PC-9 (cell line): ENCODE data around the gene TTC7B. TPM values are rescaled to one million over a fixed set of nuclear protein-coding genes. Genes with fewer than 3 reads are reported as not detected.

Experiments
- BruUV-seq: library from RNA; stranded (reverse); fragments of 400-500 nt; replicated peaks from 2 replicates; lab custom pipeline; 2021; lab: Mats Ljungman, UMichigan
- CTCF ChIA-PET: fragments of 300-600 bp; sonication (Branson Sonifier 250); formaldehyde crosslinking; loops from one replicate; lab custom pipeline; 2022; ENCODE audit warnings: antibody characterized with exemption; lab: Charles Lee
- POLR2A ChIA-PET: fragments of 300-600 bp; sonication (Branson Sonifier 250); formaldehyde crosslinking; loops from one replicate; lab custom pipeline; 2022; ENCODE audit warnings: antibody characterized with exemption; ENCODE audit not compliant: unreplicated experiment; lab: Charles Lee
- DNase-seq, 2 experiments: peaks; one replicate each; pipeline versions ENCODE4 v3.0.0 to v3.0.0-alpha.2; 2015 to 2022; ENCODE audit warnings: mixed read lengths in 1 of 2
- H2AFZ ChIP-seq: fragments of 200-600 bp; sonication (generic); 2 replicates; pipeline ENCODE4 v1.8.1; 2017; ENCODE audit warnings: antibody characterized with exemption
- H3F3A ChIP-seq: fragments of 200-600 bp; sonication (generic); 2 replicates; pipeline ENCODE4 v1.8.1; 2017; ENCODE audit warnings: antibody characterized with exemption, mild to moderate bottlenecking, low read depth; ENCODE audit not compliant: insufficient read depth
- H3K27ac ChIP-seq: fragments of 200-600 bp; sonication (generic); 2 replicates; pipeline ENCODE4 v1.6.1; 2016; ENCODE audit warnings: mixed run types
- H3K27me3 ChIP-seq: fragments of 200-600 bp; sonication (generic); 2 replicates; pipeline ENCODE4 v1.6.1; 2016; ENCODE audit warnings: low read depth, mixed run types; ENCODE audit not compliant: insufficient read depth
- H3K36me3 ChIP-seq: fragments of 200-600 bp; sonication (generic); 2 replicates; pipeline ENCODE4 v1.6.1; 2016; ENCODE audit warnings: low read depth, mixed run types
- H3K4me1 ChIP-seq: fragments of 200-600 bp; sonication (generic); replicated peaks from 2 replicates; pipeline ENCODE4 v1.6.1; 2016; ENCODE audit warnings: mixed run types; ENCODE audit not compliant: insufficient read depth
- H3K4me2 ChIP-seq: fragments of 200-600 bp; sonication (generic); 2 replicates; pipeline ENCODE4 v1.6.1; 2017; ENCODE audit warnings: mixed run types
- H3K4me3 ChIP-seq: fragments of 200-600 bp; sonication (generic); 2 replicates; pipeline ENCODE4 v1.6.1; 2016; ENCODE audit warnings: mixed run types
- H3K79me2 ChIP-seq: fragments of 200-600 bp; sonication (generic); 2 replicates; pipeline ENCODE4 v1.6.1; 2017; ENCODE audit warnings: low read depth, mixed run types
- H3K9me2 ChIP-seq: fragments of 200-600 bp; sonication (generic); 2 replicates; pipeline ENCODE4 v1.8.1; 2017; ENCODE audit warnings: mild to moderate bottlenecking; ENCODE audit not compliant: insufficient read depth
- H3K9me3 ChIP-seq: fragments of 200-600 bp; sonication (generic); 2 replicates; pipeline ENCODE4 v1.8.1; 2016; ENCODE audit warnings: low read depth; ENCODE audit not compliant: insufficient read depth
- H4K20me1 ChIP-seq: fragments of 200-600 bp; sonication (generic); 2 replicates; pipeline ENCODE4 v1.8.1; 2017; ENCODE audit not compliant: insufficient read depth
- EZH2 ChIP-seq: fragments of 200-600 bp; sonication (generic); IDR thresholded peaks from 2 replicates; pipeline ENCODE4 v1.8.0; 2017; ENCODE audit warnings: antibody characterized with exemption, low read depth
- intact Hi-C: fragments of 100-400 bp; cut with micrococcal nuclease; formaldehyde crosslinking; loops from one replicate; pipeline ENCODE4 v1.10.0; 2022; ENCODE audit not compliant: unreplicated experiment
- total RNA-seq: library from RNA; stranded (reverse); gene quantifications from 2 replicates; pipeline ENCODE4 v1.2.3, GENCODE V29; 2021
- TF ChIP-seq, protein P1 (sequence below): fragments of 200-600 bp; sonication (generic); conservative IDR thresholded peaks from 2 replicates; pipeline ENCODE4 v1.6.1; 2017; ENCODE audit warnings: mixed run types, antibody characterized with exemption, mild to moderate bottlenecking, moderate library complexity

Gene TTC7B
- total RNA-seq, 1 experiment from 2014 or later: 6.8 TPM

DNA sequence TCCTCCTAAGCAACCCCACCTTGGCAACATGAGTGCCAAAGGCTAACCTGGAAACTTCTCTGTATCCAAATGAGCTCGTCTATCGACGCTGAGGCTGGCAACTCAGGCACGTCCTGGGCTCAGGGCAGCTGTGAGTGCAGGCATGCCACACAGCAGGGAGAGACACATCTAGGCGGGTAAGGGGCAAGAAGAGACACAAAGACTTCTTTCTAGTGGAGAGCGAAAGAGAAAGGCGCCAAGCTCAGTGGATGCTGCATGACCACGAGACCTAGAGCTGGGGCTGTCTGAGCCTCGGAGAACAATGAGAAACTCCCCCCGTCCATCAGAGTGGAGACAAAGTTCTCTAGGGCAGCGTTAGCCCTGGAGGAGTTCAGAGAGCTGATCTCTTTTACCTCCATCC, 249.0 kb downstream of the TTC7B start:
- H3K27ac ChIP-seq: no peak overlapping the region
- BruUV-seq: no TSS peak
- H3K4me1 ChIP-seq: no peaks in the 10 kb centered on the region
- no peaks in the 10 kb centered on the region for H4K20me1 ChIP-seq
- no peaks in the 10 kb centered on the region for H3K9me2 ChIP-seq
- ChIA-PET POLR2A (no interaction called here), CTCF (no interaction called here)
- no peak for DNase-seq
- no peak overlapping the region for H2AFZ ChIP-seq
- H3K9me3 ChIP-seq: no peaks in the 10 kb centered on the region
- intact Hi-C loops: no loop called here
- no peaks in the 10 kb centered on the region for H3K36me3 ChIP-seq
- no peak overlapping the region for H3K4me3 ChIP-seq
- no peak overlapping the region for H3K4me2 ChIP-seq
- H3F3A ChIP-seq: no peaks in the 10 kb centered on the region
- no peaks in the 10 kb centered on the region for H3K27me3 ChIP-seq
- TF ChIP-seq EZH2: no peak
- TF ChIP-seq, protein P1, sequence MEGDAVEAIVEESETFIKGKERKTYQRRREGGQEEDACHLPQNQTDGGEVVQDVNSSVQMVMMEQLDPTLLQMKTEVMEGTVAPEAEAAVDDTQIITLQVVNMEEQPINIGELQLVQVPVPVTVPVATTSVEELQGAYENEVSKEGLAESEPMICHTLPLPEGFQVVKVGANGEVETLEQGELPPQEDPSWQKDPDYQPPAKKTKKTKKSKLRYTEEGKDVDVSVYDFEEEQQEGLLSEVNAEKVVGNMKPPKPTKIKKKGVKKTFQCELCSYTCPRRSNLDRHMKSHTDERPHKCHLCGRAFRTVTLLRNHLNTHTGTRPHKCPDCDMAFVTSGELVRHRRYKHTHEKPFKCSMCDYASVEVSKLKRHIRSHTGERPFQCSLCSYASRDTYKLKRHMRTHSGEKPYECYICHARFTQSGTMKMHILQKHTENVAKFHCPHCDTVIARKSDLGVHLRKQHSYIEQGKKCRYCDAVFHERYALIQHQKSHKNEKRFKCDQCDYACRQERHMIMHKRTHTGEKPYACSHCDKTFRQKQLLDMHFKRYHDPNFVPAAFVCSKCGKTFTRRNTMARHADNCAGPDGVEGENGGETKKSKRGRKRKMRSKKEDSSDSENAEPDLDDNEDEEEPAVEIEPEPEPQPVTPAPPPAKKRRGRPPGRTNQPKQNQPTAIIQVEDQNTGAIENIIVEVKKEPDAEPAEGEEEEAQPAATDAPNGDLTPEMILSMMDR: no peak
- no peaks in the 10 kb centered on the region for H3K79me2 ChIP-seq

DNA sequence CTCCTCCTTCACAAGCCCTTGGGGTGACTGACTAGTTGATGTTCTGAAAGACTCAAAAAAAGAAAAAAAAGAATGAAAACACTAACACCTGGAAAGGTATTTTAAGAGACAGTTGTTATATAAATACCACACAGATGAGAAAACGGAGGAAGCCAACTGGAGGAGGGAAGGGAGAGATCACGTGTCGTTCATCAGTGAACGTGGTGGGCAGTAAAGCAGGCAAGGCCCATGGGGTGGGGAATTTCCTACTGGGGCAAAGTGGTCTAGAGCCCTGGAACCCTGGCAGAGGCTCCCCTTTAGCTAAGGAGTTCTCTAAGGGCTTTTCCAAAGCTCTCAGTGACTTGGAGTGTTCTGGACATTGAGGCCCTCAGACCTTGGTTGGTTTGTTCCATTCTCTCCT, 249.7 kb downstream of the TTC7B start:
- no peaks in the 10 kb centered on the region for H3K9me3 ChIP-seq
- no peak overlapping the region for H3K4me2 ChIP-seq
- no peaks in the 10 kb centered on the region for H3K36me3 ChIP-seq
- TF ChIP-seq EZH2: no peak
- TF ChIP-seq, protein P1: no peak
- H3K4me1 ChIP-seq: no peaks in the 10 kb centered on the region
- H4K20me1 ChIP-seq: no peaks in the 10 kb centered on the region
- ChIA-PET CTCF (no interaction called here), POLR2A (no interaction called here)
- H2AFZ ChIP-seq: no peak overlapping the region
- intact Hi-C loops: no loop called here
- no peaks in the 10 kb centered on the region for H3F3A ChIP-seq
- no peaks in the 10 kb centered on the region for H3K79me2 ChIP-seq
- no peak for DNase-seq
- H3K9me2 ChIP-seq: no peaks in the 10 kb centered on the region
- no peak overlapping the region for H3K27ac ChIP-seq
- H3K27me3 ChIP-seq: no peaks in the 10 kb centered on the region
- no peak overlapping the region for H3K4me3 ChIP-seq
- no TSS peak for BruUV-seq

DNA sequence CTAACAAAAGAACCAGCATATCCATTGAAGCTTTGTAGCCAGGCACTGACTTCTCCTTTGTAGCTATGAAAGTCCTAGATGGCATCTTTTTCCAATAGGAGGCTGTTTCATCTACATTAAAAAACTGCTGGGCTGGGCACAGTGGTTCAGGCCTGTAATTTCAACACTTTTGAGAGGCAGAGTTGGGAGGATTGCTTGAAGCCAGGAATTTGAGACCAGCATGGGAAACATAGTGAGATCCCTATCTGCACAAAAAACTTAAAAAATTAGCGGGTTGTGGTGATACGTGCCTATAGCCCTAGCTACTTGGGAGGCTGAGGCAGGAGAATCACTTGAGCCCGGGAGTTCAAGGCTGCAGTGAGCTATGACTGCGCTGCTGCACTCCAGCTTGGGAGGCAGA, 251.7 kb downstream of the TTC7B start:
- Histone ChIP-seq H3K9me2 (no peaks in the 10 kb centered on the region), H3K36me3 (no peaks in the 10 kb centered on the region), H3K4me1 (no peaks in the 10 kb centered on the region), H3K9me3 (no peaks in the 10 kb centered on the region), H3K4me3 (no peak overlapping the region), H3F3A (no peaks in the 10 kb centered on the region), H3K79me2 (no peaks in the 10 kb centered on the region), H3K4me2 (no peak overlapping the region), H3K27ac (no peak overlapping the region), H4K20me1 (no peaks in the 10 kb centered on the region), H2AFZ (no peak overlapping the region), H3K27me3 (no peaks in the 10 kb centered on the region)
- intact Hi-C loops: no loop called here
- no peak for DNase-seq
- TF ChIP-seq, protein P1: no peak
- no peak for TF ChIP-seq EZH2
- no TSS peak for BruUV-seq
- POLR2A ChIA-PET: no interaction called here
- CTCF ChIA-PET: no interaction called here
